Measurements from ENCODE around the gene TIMM22.

TIMM22 gene

DNA sequence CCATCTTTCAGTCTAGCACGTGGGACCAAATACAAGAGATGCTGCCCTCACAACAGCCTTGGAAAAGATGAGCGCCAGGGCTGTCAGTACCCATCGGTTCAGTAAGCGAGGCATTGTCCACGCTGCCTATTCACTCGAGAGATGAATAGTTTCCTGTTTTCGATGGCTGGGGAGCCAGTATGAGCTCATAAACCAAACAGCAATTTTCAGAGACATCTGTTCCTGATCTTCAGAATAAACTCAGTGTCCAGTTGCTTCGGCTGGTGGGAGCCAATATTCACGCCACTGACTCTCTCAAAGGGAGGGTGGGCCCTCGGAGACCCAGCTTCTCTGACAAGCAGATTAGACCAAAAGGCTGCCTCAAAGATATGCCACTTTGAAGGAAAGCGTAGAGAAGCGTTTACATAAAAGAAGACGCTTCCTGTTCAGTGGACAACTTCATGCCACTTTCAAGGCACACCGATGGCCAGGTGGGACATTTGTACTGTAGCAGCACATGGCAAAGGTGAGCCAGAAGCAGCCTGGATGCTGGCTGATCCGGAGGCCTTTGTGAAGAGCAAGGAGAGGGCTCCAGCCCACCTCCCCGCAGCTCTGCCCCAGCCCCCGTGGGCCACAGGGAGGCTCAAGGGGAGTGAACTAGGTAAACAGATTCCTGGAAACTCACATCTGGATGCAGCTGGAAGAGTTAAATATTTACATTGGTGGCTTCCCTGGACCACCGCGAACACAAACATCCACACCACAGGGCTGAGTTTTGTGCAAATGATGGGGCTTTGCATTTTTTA is 6.0 kb downstream of the TIMM22 start:
- DNase-seq: no peak

DNA sequence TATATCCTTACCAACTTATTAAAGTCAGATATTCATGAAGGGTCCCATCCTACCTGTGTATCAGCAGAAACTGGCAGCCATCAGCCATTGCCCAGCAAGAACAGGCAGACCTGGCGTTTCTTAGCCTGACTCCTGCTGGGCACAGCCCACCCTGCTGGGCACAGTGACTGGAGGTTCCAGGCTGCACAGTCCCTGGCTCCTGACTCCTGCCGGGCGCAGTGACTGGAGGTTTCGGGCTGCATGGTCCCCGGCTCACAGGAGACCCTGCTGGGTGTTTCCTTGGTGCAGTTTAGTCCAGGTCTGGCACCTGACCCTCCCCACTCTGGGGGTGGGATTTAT is 6.7 kb downstream of the TIMM22 start:
- DNase-seq: no peak

DNA sequence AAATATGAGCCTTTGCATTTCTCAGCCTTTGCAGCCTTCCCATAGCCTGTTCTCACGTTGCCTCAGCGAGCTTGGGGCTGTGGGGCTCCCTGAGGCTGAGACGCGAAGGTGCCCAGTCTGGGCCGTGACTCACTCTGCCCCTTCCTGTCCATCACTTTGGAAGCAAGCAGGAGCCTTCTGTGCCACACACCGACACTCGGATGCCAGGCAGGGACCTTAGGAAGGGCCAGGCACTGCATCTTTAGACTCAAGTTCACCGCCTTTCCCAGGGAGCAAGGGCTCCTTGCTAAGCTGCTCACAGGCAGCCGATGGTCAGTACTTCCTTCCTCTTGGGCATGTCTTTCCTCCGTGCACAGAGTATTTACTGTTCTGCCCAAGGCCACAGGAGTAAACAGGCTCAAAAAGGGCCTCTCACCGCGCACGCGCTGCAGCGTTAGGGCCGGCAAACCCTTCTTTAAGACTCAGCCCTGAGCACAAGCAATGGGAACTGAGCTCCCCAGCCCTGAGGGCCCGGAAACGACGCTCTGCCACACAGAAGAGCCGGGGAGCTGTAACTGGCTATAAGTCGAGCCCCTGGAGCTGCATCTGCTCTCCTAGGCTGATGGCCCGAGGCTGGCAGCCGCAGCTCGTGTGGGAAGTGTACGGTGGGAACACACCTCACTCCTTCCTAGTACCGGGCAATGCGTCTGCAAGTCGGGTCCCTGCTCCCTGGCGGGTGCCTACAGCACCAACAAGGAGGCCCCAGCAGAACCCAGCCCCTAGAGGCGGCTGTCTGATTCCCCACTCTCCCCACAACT is 7.2 kb downstream of the TIMM22 start:
- no peak for DNase-seq

DNA sequence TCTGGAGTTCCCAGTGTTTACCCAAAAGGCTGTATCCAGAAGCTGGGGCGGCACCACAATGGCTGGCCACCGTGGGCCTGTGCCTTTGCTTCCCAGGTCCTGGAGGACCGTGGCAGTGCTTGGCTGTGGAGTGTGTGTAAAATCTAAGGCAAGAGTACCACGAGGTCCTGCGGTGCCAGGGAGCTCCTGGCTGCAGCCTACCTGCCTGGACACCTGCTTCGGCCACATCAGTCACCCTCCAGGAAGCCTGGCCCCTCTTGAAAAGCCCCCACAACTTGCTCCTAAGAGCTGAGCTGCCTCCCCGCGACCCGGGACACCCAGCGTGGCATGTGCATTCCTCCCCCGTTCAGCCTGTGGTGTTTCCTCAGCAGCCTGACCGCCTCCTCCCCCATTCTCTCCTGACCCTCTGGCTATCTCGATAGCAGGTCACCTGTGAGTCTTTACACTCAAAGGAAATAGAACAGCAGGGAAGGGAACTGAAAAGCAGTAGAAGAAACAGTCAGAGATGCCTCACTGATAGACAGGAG is 7.9 kb downstream of the TIMM22 start:
- no peak for DNase-seq

DNA sequence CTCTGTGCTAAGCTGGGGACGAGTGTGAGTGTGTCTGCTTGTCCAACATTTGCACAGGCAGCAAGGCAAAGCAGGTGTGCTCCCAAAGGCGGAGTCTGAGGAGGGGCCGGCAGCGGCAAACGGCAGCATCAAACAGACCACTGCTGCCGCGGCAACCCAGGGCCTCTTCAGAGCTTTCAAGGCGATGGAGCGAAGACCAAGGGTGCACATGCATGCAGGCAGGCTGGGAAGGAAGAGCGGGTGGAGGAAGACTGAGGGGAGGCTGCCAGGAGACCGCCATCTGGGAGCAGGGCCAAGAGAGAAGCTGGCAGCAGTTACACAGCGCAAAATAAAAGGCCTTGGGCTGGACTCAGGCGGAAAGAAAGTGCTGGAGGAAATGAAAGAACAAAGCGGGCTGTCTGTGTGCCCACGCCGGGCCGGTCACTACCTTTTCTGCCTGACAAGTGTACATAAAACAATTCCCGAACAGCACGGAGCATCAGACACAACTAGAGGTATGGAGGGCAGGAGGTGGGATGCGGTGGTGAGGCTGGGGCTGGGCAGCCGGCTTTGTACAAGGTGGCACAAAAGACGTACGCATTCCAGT is 8.5 kb downstream of the TIMM22 start:
- peak; percentile 56 for DNase-seq

DNA sequence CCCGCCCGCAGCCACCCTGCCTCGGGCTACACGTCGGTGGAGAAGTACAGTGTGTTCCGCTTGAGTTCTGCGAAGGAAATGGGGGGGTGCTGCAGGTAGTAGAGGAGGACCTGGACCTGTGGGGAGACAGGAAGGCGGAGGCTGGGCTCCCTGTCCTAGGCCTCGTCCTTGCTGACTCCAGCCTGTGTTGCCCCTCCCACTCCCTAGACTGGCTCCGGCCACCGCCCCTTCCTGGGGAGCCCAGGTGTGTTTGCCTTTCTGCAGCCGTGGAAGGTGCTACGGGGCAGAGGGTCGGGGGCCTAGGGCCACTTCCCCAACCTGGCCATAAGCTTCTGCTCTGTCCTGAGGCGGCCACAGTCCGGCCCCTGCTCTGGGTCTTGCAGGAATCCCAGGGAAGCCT is 9.1 kb downstream of the TIMM22 start:
- DNase-seq: no peak

DNA sequence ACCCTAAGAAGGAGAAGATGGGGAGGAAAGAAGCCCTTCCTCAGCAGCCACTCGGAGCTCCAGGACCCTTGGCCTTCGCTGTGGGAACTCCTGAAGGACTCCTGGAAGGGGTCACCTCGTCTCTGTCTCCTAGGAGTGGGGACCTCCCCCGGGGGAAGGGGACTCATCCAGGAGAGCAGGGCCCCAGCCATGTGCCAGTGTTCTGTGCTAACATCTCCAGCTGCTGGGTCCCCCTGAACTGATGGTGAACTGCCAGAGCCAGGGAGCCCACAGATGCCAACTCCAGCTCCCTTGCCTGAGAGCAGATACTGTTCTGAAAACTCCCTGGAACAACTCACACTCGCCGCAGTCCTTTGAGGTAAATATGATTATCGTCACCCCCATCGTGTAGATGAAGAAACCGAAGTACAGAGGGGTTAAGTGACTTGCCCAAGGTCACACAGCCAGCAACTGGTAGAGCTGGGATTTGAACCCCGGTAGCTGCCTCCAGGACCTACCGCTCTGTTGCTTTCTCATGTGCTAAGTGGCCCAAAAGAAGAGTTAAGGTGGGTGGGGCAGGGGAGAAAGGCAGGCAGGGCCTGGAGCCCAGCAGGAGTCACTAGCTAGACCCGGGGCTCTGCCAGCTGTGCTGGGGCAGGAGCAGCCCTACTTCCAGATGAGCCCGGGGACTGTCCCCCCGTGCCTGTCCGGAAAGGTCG is 10.5 kb downstream of the TIMM22 start:
- peak; percentile 24 for DNase-seq

DNA sequence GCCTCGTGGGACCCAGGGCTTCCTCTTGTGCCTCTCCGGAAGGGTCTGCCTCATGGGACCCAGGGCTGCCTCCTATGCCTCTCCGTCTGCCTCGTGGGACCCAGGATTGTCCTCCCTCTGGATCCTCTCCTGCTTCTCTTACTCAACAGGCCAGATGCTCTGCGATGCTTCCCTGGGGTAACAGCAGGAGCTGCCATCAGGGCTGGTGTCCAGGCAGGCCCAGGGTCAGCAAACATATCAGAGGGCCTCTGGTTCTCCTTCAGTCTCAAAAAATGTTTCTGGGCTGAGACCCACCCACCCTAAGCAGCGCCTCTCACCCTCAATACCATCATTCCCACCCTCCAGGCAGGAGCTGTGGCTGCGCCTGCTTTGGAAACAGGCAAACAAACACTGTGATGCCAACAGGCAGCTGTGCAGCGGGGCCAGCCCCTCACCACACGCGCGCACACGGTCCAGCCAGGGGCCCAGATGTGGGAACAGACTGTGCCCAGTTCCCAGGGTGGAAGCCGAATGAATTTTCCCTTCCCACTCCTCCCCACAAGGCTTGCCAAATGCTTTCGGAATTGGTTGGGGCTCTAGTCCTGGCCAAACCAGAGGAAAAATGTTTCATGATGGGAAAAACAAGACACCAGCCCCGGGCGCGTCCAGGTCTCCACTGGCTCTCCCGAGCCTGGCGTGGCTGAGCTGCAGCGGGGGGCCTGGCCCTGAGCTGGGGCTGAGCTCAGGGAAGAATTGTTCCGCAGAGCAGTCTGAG is 11.3 kb downstream of the TIMM22 start:
- DNase-seq: peak; percentile 43

DNA sequence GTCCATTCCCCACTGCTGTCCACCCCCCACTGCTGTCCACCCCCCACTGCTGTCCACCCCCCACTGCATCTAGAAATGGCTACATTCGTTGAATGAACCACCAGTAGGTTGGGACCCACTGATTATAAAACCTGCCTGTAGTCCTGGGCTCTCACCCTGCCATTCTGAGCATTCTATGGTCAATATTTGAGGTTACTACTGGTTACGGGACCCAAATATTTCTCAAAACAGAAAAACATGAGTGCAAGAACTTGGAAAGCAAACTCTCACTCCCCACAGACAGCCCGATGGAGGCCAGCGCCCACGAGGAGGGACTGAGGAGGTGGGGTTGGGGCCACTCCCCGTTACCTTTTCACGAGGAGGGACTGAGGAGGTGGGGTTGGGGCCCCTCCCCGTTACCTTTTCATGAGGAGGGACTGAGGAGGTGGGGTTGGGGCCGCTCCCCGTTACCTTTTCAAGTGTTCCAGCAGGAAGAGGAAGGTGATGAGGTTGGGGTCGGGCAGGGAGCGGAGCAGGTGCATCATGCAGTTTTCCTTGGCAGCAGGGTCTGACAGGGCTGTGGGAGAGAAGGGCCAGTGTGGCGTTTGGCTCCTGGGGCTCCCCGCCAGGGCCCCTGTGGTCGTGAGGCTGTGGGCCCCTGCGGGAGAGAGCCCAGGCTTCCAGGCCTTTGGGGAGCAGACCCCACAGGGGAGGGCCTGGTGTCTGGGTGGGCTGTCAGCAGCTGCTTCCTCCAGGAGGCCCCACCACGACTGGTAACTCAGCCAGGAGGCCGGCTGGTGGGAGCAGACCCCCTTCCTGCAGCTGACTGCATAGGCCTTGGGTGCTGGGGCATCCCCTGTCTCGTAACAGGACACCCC is 12.5 kb downstream of the TIMM22 start:
- no peak for DNase-seq

DNA sequence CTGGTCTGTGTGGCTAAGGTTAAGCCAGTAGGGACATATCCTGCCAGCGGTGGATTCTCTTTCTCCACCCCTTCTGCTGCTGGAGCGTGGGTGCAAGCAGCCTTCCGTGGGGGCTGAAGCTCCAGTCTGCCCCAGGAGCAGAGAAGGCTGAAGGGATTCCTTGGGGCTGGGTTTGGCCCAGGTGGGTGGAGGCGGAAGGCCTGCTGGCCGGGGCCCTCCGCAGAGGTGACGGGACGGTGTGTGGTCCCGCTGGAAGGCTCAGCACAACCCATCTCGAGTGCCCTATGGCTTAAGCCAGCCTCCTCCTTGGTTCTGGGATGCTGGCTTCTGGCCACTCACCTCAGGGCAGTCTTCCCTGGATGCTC is 13.1 kb downstream of the TIMM22 start:
- DNase-seq: no peak

DNA sequence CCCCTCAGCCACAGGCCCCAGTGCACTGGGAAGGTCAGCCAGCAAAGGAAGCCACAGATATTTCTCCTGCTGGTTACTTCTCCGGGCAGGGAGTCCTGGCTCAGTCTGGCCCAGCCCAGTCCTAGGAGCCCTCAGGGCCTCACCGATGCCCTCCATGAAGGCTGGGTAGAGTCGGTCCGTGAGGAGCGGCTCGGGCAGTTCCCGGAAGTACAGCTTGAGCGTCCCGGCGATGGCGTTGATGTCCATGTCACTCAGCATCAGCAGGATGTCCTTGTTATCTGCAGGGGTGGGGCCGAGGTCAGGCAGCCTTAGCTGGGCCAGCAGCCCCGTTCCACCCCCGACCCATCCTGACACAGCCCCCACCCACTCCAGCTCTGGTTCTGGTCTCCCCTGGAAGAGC is 13.7 kb downstream of the TIMM22 start:
- DNase-seq: no peak

DNA sequence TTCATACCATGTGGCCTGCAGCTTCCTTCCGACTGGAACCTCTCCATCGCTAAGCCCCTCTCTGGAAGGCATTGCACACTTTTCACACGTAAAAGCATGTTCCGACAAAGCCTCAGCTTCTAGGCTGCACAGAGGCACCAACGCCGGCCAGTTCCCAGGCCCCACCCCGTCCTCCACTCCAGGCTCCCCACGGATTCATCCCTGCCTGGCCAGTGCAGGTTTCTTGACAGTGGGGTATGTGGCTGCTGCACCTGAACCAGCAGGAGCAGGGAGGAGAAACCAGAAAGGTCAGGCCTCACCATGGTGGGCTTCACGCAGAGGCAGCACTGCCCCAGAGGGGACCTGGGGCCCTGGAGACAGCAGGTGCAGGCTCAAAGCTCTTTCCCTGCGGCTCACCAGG is 14.2 kb downstream of the TIMM22 start:
- no peak for DNase-seq

DNA sequence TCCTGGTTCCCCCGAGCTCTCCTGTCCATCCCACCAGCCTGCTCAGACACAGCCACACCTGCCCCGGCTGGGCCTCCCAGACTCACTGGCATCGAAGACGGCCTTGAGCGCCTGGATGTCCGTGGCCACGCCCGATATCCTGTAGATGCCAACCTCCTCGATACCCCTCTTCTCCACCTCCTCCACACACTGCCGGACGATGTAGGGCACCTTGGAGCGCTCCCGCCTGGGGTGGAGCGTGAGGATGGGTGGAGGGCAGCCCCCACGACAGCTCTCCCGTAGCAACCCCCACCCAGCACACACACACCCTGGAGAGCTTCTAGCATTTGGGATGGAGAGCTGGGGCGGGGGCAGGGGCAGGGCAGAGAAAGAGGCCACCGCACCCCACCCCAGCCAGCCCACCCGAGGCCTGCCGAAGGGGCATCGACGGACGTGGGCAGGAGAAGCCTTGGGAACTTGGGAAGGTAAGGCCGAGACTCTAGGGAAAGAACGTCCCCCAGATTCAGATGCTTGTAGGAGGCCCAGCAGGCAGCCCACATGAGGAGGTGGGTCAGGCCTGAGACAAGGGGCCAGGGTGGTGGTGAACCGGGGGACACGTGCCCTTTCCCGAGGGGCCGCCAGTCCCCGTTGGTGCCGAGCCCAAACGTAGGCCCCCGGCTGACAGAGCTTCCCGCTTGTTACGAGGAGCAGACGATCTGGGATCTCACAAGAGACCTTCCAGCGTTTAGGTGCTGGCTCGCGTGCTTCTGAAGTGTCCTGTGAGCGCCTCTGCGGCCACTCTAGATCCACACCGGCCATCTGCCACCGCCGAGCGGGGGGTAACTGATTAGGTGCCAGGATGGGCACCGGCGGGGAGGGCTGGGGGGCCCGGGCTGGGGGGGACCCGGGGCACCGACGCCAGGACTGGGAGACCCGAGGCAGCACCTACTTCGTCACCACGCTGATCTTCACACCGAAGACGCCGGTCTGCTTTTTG is 15.1 kb downstream of the TIMM22 start:
- DNase-seq: no peak

DNA sequence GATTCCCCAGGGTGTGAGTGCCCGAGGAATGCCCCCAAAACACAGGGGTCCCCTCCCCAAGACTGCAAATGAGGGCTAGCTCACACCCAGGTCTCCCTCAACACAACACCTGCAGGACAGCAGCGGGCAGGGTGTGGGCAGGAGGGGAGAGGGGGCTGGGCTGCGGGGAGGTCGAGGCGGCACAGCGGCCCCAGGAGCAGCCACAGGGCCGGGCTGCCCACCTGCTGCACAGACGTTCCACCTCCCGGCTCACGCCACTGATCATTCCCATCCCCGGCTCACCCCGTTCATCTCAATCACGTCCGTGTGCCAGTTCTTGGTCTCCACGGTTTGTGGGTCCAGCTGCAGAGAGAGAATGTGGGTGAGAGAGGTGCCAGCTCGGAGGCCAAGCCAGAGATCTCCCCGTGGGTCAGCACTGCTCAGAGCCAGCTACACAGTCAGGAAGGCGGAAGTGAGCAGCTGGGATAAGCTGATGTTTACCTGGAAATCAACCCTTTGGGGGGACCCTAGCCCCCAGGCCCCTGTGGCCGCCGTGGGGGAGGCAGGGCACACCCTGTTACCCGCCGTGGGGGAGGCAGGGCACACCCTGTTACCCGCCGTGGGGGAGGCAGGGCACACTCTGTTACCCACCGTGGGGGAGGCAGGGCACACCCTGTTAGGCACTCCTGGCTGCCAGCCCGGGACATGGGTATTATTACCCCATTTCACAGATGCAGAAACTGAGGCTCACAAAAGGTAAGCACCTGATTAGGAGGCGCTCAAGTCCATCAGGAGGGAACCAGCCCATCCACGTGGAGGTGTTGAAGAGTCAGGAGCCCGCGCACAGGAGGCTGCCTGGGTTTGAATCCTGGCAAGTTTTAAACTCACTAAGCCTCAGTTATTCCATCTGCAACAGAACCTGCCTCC is 16.1 kb downstream of the TIMM22 start:
- DNase-seq: no peak

DNA sequence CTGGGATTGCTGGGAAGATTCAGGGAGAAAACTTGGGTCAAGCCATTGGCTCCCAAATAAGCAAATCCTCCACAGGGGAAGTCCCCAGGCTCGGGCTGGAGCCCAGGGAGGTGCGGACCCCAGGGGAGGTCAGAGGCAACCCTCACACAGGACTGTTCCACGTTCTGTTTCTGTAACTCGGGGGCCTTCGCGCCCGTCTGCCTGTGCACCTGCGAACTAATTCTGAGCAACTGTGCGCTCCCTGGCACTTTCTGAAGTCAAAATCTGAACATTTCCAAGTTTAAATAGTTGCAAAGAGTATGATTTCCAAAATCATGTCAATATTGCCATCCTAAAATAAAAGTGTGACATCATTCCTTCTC is 16.8 kb downstream of the TIMM22 start:
- no peak for DNase-seq

DNA sequence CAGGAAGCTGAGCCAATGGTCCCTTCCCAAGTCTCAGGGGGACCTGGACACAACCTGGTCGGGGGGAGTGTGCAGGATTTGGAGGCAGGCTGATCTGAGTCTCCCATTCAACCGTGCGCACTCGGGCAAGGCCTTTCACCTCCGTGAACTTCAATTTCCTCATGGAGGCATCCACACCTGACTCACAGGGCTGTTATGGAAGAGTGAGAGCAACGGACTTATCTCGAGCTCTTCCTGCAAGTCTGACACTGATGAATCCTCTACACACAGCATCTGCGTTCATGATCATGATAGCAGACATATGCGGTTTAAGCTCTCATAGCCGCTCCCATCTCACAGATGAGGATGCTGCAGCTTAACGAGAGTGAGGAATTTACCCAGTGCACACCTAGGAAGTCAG is 21.6 kb downstream of the TIMM22 start:
- no peak for DNase-seq

DNA sequence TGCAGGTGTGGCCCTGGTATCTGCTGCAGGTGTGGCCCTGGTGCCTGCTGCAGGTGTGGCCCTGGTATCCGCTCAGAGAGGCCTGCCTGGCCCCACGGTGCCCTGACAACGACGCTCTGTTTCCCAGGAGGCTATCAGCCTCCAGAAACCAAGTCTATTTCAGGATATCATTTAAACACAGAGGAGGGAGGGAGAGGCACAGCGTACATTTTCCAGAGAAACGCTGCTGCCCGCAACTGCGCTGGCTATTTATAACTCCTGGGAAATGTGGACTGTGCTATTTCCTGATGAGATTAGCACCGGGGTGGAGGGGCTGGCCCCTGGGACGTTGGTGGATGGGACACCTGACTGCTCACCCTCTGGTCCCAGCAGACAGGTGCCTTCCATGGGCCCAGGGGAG is 22.5 kb downstream of the TIMM22 start:
- DNase-seq: no peak

DNA sequence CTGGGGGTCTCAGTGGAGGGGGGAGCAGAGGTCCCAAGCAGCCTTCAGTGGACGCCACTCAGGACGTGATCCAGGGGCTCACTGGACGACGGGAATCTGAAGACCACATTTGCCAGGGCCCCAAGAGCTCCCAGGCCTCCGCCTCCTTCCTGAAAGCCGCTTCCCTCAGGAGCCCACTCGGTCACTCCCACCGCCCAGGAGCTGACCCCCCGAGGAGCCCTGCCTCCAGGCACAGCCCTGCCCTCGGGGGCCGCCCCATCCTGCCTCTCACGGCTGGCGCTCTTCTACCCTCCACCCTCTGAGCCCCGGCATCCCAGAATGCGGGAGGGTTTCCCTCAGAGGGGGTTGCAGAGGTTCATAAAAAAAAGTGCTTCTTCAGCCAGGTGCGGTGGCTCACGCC is 24.2 kb downstream of the TIMM22 start:
- DNase-seq: no peak

DNA sequence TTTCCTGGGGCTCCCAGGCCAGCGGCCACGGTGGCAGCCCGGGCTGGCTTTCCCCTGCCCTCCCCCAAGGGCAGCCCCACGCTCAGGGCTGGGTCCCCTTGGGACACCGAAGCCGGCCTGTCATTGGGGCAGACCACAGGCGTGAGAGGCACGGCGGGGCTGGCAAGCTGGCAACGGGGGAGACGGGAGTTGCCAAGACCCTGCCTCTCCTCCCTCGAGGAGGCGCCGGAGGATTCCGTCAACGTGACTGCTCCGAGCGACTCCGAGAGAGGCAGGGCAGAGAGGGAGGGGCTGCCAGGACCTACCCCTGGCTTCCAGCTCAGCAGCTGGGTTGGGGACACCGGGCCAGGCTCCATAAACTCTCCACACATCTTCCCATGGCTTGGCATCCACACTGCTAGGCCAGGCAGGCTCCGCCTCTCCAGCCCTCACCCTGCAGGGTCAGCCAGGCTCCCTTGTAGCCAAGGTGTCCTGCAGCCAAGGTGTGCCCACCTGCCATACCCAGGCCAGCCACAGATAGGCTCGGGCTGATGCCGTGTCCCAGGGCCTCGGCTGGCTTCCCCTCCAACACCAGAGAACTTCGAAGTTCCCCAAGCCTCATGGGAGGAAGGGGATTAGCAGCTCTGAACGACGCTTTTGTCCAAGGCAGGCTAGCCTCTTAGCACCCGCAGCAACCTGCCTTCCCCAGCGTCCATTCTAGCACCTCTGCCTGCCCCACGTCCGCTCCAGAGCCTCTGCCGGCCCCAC is 25.5 kb downstream of the TIMM22 start:
- DNase-seq: no peak

Data from NCI-H1694 (cell line).